Loucy (cell line): ENCODE measurements around the gene RAB11FIP3.

ENCODE experiments used
- EZH2phosphoT487 ChIP-seq: fragments of 200-600 bp; IDR thresholded peaks from 2 replicates; pipeline ENCODE4 v1.6.1; 2018; ENCODE audit warnings: antibody characterized with exemption, mild to moderate bottlenecking, moderate library complexity, borderline replicate concordance
- TF ChIP-seq, protein P1 (sequence below): fragments of 200-600 bp; sonication (generic); conservative IDR thresholded peaks from 2 replicates; pipeline ENCODE4 v1.5.1; 2014; ENCODE audit warnings: mild to moderate bottlenecking, antibody characterized with exemption, low read length

DNA sequence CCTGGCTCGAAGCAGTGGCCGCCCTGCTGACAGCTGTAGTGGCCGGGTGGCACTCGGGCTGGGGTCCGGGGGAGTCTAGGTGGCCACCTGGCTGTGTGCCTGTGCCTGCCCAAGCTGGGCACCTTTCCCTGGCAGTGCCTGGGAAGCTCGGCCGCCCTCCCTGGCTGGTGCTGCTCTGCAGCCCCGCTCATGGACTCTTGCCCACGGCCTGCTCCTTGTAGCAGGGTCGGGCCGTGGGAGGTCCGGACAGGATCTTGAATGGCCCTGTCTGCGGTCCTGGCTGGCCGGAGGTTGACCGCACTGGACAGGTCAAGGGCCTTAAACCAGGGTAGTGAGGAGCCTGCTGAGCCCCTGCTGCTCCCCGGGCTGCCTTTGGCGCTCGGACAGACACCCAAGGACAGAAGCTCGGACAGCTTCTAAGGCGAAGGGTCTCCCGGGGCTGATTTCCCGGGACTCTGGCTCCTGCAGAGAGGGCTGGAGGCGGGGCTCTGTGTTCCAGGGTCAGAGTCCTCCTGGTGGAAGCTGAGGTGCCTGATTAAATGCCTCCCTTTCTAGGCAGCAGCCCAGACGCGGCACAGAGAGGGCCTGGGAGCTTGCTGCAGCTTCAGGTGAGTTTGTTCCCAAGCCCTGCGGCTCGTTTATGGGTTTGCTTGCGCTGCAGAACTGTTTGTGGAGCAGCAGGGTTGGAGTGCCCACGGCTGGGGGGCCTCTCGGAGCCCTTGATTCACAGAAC is 108.1 kb downstream of the RAB11FIP3 start:
- TF ChIP-seq, protein P1, sequence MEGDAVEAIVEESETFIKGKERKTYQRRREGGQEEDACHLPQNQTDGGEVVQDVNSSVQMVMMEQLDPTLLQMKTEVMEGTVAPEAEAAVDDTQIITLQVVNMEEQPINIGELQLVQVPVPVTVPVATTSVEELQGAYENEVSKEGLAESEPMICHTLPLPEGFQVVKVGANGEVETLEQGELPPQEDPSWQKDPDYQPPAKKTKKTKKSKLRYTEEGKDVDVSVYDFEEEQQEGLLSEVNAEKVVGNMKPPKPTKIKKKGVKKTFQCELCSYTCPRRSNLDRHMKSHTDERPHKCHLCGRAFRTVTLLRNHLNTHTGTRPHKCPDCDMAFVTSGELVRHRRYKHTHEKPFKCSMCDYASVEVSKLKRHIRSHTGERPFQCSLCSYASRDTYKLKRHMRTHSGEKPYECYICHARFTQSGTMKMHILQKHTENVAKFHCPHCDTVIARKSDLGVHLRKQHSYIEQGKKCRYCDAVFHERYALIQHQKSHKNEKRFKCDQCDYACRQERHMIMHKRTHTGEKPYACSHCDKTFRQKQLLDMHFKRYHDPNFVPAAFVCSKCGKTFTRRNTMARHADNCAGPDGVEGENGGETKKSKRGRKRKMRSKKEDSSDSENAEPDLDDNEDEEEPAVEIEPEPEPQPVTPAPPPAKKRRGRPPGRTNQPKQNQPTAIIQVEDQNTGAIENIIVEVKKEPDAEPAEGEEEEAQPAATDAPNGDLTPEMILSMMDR = no peak
- TF ChIP-seq EZH2phosphoT487 = no peak
